TTC549 (cell line): ENCODE data around the gene MDP1.
"Not testable (repeated sequence)": the region's sequence is repeated elsewhere in the genome, so short reads cannot be mapped to it uniquely, and the experiment has no call there.

ENCODE experiments used
- FAIRE-seq: peaks from 2 replicates; lab custom pipeline; 2012; peaks lifted over from hg19 to GRCh38; lab: Jason Lieb, UNC

Gene MDP1

DNA sequence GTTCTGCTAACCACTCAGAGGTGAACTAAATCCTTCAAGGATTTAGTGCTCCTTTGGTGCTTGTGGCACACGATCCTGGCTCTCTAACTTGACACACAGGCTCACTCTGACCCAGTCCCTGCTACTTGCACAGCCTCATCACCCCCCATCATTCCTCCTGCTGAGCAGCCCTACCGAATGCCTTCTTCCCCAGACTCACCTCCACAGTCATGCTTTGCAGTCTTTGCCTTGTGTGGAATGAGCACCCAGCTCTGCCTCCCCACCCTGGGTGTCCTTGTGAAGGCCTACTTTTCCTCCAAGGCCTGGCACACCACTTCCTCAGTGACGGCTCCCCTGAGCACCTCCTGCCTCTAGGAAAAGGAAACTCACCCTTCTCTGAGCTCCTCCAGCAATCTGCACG is 34.5 kb upstream of the MDP1 start:
- no peak for FAIRE-seq

- FAIRE-seq, result no peak
Measured at GRCh38 chr14:24249230-24250021, 33.6 kb upstream of the MDP1 start.

DNA sequence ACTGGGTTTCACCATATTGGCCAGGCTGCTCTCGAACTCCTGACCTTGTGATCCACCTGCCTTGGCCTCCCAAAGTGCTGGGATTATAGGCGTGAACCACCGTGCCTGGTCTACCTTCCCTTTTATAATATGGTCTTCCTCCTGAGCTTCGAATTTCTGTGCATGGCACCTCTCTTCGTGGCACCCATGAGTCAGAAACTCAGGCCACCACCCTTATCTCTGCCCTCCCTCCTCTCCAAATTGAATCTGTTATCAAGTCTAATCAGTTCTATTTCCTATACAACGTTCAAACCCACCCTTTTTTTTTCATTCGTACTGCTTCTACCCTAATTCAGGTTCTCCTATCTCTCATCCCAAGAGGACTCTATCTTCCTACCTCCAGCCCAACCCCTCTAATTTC is 31.6 kb upstream of the MDP1 start:
- no peak for FAIRE-seq

GRCh38 chr14:24246765-24247212 is 30.9 kb upstream of the MDP1 start:
- no peak for FAIRE-seq

DNA sequence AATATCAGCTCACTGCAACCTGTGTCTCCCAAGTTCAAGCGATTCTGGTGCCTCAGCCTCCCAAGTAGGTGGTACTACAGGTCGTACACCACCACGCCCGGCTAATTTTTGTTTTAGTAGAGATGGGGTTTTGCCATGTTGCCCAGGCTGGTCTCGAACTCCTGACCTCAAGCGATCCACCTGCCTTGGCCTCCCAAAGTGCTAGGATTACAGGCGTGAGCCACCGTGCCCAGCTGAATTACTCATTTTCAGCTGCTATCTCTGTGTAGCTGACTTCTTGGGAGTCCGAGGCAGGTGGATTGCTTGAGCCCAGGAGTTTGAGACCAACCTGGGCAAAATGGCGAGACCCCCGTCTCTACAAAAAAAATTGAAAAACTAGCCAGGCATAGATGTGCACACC is 29.5 kb upstream of the MDP1 start:
- FAIRE-seq, result not testable (repeated sequence)

DNA sequence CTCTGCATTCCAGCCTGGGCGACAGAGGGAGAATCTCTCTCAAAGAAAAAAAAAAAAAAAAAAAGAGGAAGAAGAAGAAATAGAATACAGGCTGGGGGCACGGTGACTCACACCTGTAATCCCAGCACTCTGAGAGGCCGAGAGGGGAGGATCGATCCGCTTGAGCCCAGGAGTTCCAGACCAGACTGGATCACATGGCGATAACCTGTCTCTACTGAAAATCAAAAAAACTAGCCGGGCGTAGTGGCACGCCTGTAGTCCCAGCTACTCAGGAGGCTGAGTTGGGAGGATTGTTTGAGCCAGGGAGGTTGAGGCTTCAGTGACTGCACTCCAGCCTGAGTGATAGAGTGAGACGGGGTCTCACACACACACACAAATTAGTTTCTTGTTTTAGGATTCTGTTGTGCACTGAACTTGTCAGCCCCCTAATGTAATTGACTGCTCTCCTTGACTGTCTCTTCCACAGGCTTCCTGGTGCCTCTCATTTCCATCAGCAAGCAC is 27.5 kb upstream of the MDP1 start:
- no peak for FAIRE-seq

- no peak for FAIRE-seq
Measured at GRCh38 chr14:24241829-24242443, 26.1 kb upstream of the MDP1 start.

GRCh38 chr14:24240110-24240918 is 24.4 kb upstream of the MDP1 start:
- no peak for FAIRE-seq

GRCh38 chr14:24238527-24239037 is 22.7 kb upstream of the MDP1 start:
- no peak for FAIRE-seq

- no peak for FAIRE-seq
Measured at GRCh38 chr14:24238123-24238522, 22.3 kb upstream of the MDP1 start.

DNA sequence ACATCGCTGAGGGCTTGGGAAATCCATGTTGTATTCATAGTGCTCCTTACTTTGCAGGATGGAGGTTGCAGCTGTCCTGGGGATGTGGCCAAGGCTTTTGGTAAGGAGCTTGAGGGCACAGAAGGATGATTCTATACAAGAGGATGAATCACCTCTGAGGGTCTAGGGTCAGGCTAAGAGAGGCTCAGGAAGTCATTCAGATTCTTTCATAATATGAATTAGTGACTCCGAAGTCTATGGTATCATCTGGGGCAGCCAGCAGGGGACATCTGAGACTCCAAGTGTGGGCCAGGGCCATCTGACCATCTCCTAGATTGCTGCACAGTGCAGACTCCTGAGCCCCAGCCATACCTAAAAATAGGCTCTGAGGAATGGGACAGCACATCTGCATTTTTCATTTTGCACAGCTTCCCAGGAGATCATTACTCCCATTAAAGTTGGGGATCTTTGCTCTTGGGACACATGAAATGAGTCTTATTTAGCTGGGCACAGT is 21.6 kb upstream of the MDP1 start:
- no peak for FAIRE-seq

- no peak for FAIRE-seq
Measured at GRCh38 chr14:24236689-24237462, 21.0 kb upstream of the MDP1 start.

- no peak for FAIRE-seq
Measured at GRCh38 chr14:24235804-24236688, 20.2 kb upstream of the MDP1 start.

DNA sequence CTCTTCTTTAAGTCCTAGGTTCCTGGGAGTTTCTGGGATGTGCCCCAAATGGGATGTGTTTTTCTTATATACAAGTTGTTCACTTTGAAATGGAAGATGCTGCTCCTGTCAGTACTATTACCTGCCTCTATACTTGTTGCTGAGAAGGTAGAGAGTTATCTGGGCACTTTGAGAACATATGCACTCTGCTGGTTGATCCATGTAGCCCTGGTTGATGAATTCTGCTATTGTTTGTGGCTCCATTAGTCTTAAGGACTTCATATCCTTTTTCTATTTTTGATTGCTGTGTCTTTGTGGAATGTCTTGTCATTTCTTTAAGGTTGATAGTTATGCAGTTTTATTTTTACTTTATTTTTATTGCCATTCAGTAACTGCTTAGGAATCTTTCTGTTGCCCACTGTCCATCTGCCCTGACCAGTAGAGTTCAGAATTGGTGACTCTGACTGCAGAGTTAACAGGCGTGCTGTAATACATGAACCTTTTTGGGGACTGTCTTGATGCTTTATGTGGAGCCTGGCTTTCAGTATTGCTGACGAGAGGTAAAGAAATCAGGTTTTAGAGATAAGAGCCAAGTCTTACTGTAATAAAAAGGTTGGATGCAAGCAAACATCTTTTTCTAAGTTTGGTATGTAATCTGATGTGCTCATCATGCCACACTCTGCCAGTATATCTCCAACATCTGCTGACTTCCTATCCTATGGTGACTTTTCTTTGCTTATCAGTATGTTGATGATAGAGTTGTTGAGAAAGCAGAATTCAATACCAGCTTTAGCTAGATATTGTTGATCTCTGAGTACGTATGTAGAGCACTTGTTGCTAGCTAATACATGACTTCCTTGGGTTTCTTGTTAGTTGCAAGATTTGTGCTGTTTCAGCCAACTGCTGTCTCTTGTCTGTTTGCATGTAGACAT is 18.5 kb upstream of the MDP1 start:
- no peak for FAIRE-seq

DNA sequence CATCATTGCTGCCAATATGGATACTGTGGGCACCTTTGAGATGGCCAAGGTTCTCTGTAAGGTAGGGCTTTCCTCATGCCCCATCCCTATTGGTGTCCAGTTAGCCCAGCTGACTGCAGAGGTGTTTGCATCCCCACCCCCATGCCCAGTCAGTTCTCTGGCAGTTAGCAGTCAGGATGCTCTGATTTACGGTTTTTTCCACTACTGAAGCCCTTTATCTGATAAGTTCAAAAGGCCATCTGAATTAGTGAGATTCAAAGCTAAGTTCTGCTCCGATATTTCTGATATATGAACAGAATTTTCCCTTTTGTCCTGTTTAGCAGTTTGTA is 17.6 kb upstream of the MDP1 start:
- no peak for FAIRE-seq

DNA sequence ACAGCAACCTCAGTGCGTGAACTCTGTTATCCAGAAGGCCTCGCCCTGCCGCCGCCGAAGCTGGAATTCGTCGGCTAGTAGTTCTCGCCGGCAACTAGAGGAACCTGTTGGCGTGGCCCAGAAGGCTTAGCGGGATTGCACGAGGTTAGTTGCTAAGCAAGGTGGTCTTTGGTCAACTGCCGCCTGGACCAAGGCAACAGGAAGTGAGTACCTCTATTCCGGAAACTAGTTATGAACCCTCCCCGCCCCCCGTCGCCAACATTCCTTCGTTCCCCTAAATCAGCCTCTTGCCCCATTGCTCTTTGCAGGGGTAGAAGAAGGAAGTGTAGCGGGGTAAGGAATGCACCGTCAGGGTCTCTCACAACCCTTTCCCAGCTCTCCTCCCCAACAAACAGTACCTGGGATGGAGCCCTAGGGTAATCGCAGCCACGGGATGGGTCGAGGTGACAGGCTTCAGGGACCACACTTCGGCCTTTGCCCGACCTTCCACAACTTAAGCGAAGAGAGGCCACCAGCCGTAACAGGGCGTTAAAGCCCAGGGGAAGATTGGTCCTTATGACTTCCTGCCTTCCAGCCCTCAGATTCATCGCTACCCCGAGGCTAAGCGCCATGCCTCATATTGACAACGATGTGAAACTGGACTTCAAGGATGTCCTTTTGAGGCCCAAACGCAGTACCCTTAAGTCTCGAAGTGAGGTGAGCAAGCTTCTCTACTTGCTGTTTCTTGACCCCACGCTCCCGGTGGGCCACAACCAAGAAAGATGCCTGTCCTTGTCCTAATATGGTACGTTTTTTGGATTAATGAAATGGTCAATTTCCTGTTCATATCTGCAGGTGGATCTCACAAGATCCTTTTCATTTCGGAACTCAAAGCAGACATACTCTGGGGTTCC is 17.0 kb upstream of the MDP1 start, which contains the start of gene GMPR2:
TSS of gene GMPR2 (plus strand) at position 285 of the 893 bp plus-strand sequence. CDS start at position 610, 325 bp downstream.
- FAIRE-seq, result no peak

GRCh38 chr14:24232121-24232644 is 16.3 kb upstream of the MDP1 start, which contains the start of gene NEDD8:
TSS of gene NEDD8 (minus strand) at chr14:24232367. CDS start at chr14:24232267, 100 bp downstream.
- FAIRE-seq, result no peak
